HCT116 (cell line): ENCODE data around the gene MXI1. TPM values are rescaled to one million over a fixed set of nuclear protein-coding genes. Genes with fewer than 3 reads are reported as not detected.

Source experiments
- ATAC-seq: fragments of 200-7000 bp; cut with Tn5 transposase; 2 replicates; pipeline ENCODE4 v1.9.1; 2020; ENCODE audit warnings: mild to moderate bottlenecking, moderate library complexity
- BruUV-seq: library from RNA; stranded (reverse); fragments of 400-500 nt; replicated peaks from 2 replicates; lab custom pipeline; 2021; lab: Mats Ljungman, UMichigan
- CTCF ChIA-PET: fragments of 300-600 bp; sonication (Branson Sonifier 250); formaldehyde crosslinking; loops from one replicate; lab custom pipeline; 2021; ENCODE audit warnings: antibody characterized with exemption; lab: Charles Lee
- POLR2A ChIA-PET: fragments of 300-600, 350-600 bp; sonication (Branson Sonifier 250); formaldehyde crosslinking; loops from one replicate; lab custom pipeline; 2021; ENCODE audit warnings: antibody characterized with exemption; lab: Charles Lee
- RAD21 ChIA-PET, 2 experiments: fragments of 300-600 bp; sonication (Branson Sonifier 250); formaldehyde crosslinking; loops; one replicate each; lab custom pipeline; 2023; ENCODE audit warnings: low total read pairs in 2 of 2; ENCODE audit not compliant: uncharacterized antibody in 2 of 2, unreplicated experiment in 2 of 2, low non-redundant PET in 1 of 2; lab: Charles Lee
- DNase-seq: peaks from one replicate; pipeline ENCODE4 v3.0.0-alpha.2; 2010; ENCODE audit warnings: low read depth, low spot score
- H2AFZ ChIP-seq: fragments of 200-600 bp; shearing (Covaris generic), sonication (generic); 2 replicates; pipeline ENCODE4 v1.6.1; 2017; ENCODE audit warnings: low read depth, mixed run types, mixed read lengths, antibody characterized with exemption, low read length; ENCODE audit not compliant: poor library complexity, severe bottlenecking
- H3K27ac ChIP-seq: 2 replicates; pipeline ENCODE4 v1.5.1; 2012; ENCODE audit warnings: low read depth, low read length
- H3K27me3 ChIP-seq: fragments of 200-600 bp; sonication (generic); 2 replicates; pipeline ENCODE4 v1.6.1; 2016; ENCODE audit warnings: mixed run types, low read length, mixed read lengths; ENCODE audit not compliant: insufficient read depth
- H3K36me3 ChIP-seq, 2 experiments: fragments of 200-500 bp in 1 of 2; fragments of 200-600 bp in 1 of 2; sonication (Bioruptor generic) in 1 of 2; sonication (generic) in 1 of 2; 2 replicates each; pipeline versions ENCODE4 v1.5.1 to v1.6.1; 2014 to 2016; ENCODE audit warnings: low read length in 2 of 2, inconsistent platforms in 1 of 2, mixed read lengths in 1 of 2, mixed run types in 1 of 2; ENCODE audit not compliant: insufficient read depth in 2 of 2, control insufficient read depth in 1 of 2
- H3K4me1 ChIP-seq, 2 experiments: fragments of 200-600 bp in 1 of 2; sonication (generic) in 1 of 2; 2 replicates each; pipeline versions ENCODE4 v1.5.1 to v1.6.1; 2012 to 2017; ENCODE audit warnings: low read length in 2 of 2, inconsistent platforms in 1 of 2, mild to moderate bottlenecking in 1 of 2, mixed read lengths in 1 of 2, mixed run types in 1 of 2, moderate library complexity in 1 of 2; ENCODE audit not compliant: insufficient read depth in 2 of 2, control insufficient read depth in 1 of 2
- H3K4me2 ChIP-seq: fragments of 200-600 bp; sonication (generic); 2 replicates; pipeline ENCODE4 v1.6.1; 2017; ENCODE audit warnings: mixed run types, low read length, mixed read lengths
- H3K4me3 ChIP-seq, 2 experiments: fragments of 200-600 bp in 1 of 2; sonication (generic) in 1 of 2; replicated peaks in 1 of 2; 2 replicates each; pipeline ENCODE4 v1.5.1; 2011 to 2016; ENCODE audit warnings: low read length in 2 of 2, control low read depth in 1 of 2, low read depth in 1 of 2, mild to moderate bottlenecking in 1 of 2, mixed read lengths in 1 of 2, mixed run types in 1 of 2
- H3K79me2 ChIP-seq: fragments of 200-600 bp; sonication (generic); 2 replicates; pipeline ENCODE4 v1.6.1; 2017; ENCODE audit warnings: mild to moderate bottlenecking, mixed run types, low read length, moderate library complexity, mixed read lengths; ENCODE audit not compliant: insufficient read depth
- H3K9ac ChIP-seq: fragments of 200-600 bp; sonication (generic); 2 replicates; pipeline ENCODE4 v1.6.1; 2016; ENCODE audit warnings: low read length, mixed read lengths
- H3K9me2 ChIP-seq: fragments of 200-600 bp; sonication (generic), shearing (Covaris generic); 2 replicates; pipeline ENCODE4 v1.6.1; 2017; ENCODE audit warnings: mixed run types, mild to moderate bottlenecking, moderate library complexity; ENCODE audit not compliant: insufficient read depth
- H3K9me3 ChIP-seq, 2 experiments: fragments of 200-500 bp in 1 of 2; fragments of 200-600 bp in 1 of 2; sonication (Bioruptor generic) in 1 of 2; sonication (generic) in 1 of 2; 2 replicates each; pipeline ENCODE4 v1.6.1; 2014 to 2017; ENCODE audit warnings: low read length in 2 of 2, mixed read lengths in 2 of 2, inconsistent platforms in 1 of 2, low read depth in 1 of 2, mild to moderate bottlenecking in 1 of 2, mixed run types in 1 of 2, moderate library complexity in 1 of 2; ENCODE audit not compliant: control insufficient read depth in 1 of 2, insufficient read depth in 1 of 2
- H4K20me1 ChIP-seq: fragments of 200-600 bp; sonication (generic), shearing (Covaris generic); 2 replicates; pipeline ENCODE4 v1.6.1; 2017; ENCODE audit warnings: mixed run types, mild to moderate bottlenecking, moderate library complexity; ENCODE audit not compliant: insufficient read depth
- CBX3 ChIP-seq: IDR thresholded peaks from 2 replicates; pipeline ENCODE4 v1.6.1; 2012; ENCODE audit warnings: low read depth
- CEBPB ChIP-seq: IDR thresholded peaks from 2 replicates; pipeline ENCODE4 v1.6.1; 2012; ENCODE audit warnings: low read depth
- EGR1 ChIP-seq: IDR thresholded peaks from 2 replicates; pipeline ENCODE4 v1.6.1; 2012; ENCODE audit warnings: low read depth
- EZH2 ChIP-seq: fragments of 200-600 bp; sonication (generic); IDR thresholded peaks from 2 replicates; pipeline ENCODE4 v1.6.1; 2017; ENCODE audit warnings: antibody characterized with exemption, mixed run types
- FOSL1 ChIP-seq: IDR thresholded peaks from 2 replicates; pipeline ENCODE4 v1.6.1; 2012; ENCODE audit warnings: low read depth
- JUND ChIP-seq: IDR thresholded peaks from 2 replicates; pipeline ENCODE4 v1.6.1; 2012
- POLR2A ChIP-seq: IDR thresholded peaks from 2 replicates; pipeline ENCODE4 v1.7.0; 2011; ENCODE audit warnings: borderline replicate concordance; ENCODE audit not compliant: insufficient read depth, insufficient read length; ENCODE audit errors: extremely low read depth
- SIN3A ChIP-seq: IDR thresholded peaks from 2 replicates; pipeline ENCODE4 v1.6.1; 2012; ENCODE audit warnings: low read depth
- TCF7L2 ChIP-seq: IDR thresholded peaks from 2 replicates; pipeline ENCODE4 v1.7.0; 2011; ENCODE audit warnings: borderline replicate concordance, inconsistent platforms; ENCODE audit not compliant: insufficient read depth, insufficient read length; ENCODE audit errors: extremely low read depth
- YY1 ChIP-seq: IDR thresholded peaks from 2 replicates; pipeline ENCODE4 v1.6.1; 2011; ENCODE audit warnings: low read length, low read depth, moderate library complexity, mild to moderate bottlenecking; ENCODE audit not compliant: insufficient replicate concordance; ENCODE audit errors: extremely low read depth
- ZFX ChIP-seq: fragments of 450-650 bp; IDR thresholded peaks from 2 replicates; pipeline ENCODE4 v1.6.1; 2017
- ZNF274 ChIP-seq: fragments of 200-500 bp; sonication (Bioruptor generic); IDR thresholded peaks from 2 replicates; pipeline ENCODE4 v1.6.1; 2014; ENCODE audit warnings: mild to moderate bottlenecking, low read depth, low read length, inconsistent platforms
- intact Hi-C: fragments of 100-400 bp; cut with micrococcal nuclease; formaldehyde crosslinking; loops from 2 replicates; pipeline ENCODE4 v1.10.0; 2022
- total RNA-seq: library from RNA; stranded (reverse); gene quantifications from one replicate; pipeline ENCODE4 v1.2.1, GENCODE V29; 2021; ENCODE audit not compliant: unreplicated experiment
- TF ChIP-seq, protein P1 (sequence below): IDR thresholded peaks from 2 replicates; pipeline ENCODE4 v1.6.1; 2012; ENCODE audit warnings: low read depth
- TF ChIP-seq, protein P2 (sequence below): IDR thresholded peaks from 2 replicates; pipeline ENCODE4 v1.6.1; 2012
- TF ChIP-seq, protein P3 (sequence below): IDR thresholded peaks from 2 replicates; pipeline ENCODE4 v1.6.1; 2012
- TF ChIP-seq, protein P4 (sequence below), 3 experiments: fragments of 200-600 bp in 1 of 3; sonication (generic) in 1 of 3; IDR thresholded peaks in 2 of 3; conservative IDR thresholded peaks in 1 of 3; 2 replicates each; pipeline ENCODE4 v1.5.1; 2012 to 2017; ENCODE audit warnings: low read depth in 2 of 3, low read length in 2 of 3, antibody characterized with exemption in 1 of 3, borderline replicate concordance in 1 of 3, control low read depth in 1 of 3, mild to moderate bottlenecking in 1 of 3, mixed read lengths in 1 of 3, mixed run types in 1 of 3, moderate library complexity in 1 of 3; ENCODE audit not compliant: insufficient read depth in 1 of 3

Gene MXI1
- total RNA-seq, 1 experiment from 2014 or later: 57.0 TPM

DNA sequence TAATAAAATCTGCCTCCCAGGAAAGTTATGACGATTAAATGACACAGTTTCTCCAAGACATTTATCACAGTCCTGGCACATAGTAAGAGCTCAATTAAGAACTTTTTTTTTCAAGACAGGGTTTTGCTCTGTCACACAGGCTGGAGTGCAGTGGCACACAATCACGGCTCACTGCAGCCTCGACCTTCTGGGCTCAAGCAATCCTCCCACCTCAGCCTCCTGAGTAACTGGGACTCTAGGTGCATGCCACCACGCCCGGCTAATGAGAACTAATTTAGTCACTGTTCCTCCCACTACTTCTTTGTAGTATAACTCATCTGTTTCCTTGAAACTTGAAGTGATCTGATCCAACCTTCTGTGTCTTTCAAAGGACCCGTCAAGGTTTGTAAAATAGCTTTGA, 42.2 kb upstream of the MXI1 start (continued):
- TF ChIP-seq, protein P1, sequence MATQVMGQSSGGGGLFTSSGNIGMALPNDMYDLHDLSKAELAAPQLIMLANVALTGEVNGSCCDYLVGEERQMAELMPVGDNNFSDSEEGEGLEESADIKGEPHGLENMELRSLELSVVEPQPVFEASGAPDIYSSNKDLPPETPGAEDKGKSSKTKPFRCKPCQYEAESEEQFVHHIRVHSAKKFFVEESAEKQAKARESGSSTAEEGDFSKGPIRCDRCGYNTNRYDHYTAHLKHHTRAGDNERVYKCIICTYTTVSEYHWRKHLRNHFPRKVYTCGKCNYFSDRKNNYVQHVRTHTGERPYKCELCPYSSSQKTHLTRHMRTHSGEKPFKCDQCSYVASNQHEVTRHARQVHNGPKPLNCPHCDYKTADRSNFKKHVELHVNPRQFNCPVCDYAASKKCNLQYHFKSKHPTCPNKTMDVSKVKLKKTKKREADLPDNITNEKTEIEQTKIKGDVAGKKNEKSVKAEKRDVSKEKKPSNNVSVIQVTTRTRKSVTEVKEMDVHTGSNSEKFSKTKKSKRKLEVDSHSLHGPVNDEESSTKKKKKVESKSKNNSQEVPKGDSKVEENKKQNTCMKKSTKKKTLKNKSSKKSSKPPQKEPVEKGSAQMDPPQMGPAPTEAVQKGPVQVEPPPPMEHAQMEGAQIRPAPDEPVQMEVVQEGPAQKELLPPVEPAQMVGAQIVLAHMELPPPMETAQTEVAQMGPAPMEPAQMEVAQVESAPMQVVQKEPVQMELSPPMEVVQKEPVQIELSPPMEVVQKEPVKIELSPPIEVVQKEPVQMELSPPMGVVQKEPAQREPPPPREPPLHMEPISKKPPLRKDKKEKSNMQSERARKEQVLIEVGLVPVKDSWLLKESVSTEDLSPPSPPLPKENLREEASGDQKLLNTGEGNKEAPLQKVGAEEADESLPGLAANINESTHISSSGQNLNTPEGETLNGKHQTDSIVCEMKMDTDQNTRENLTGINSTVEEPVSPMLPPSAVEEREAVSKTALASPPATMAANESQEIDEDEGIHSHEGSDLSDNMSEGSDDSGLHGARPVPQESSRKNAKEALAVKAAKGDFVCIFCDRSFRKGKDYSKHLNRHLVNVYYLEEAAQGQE: no peak
- TF ChIP-seq TCF7L2 (no peak), CEBPB (no peak), YY1 (no peak)

DNA sequence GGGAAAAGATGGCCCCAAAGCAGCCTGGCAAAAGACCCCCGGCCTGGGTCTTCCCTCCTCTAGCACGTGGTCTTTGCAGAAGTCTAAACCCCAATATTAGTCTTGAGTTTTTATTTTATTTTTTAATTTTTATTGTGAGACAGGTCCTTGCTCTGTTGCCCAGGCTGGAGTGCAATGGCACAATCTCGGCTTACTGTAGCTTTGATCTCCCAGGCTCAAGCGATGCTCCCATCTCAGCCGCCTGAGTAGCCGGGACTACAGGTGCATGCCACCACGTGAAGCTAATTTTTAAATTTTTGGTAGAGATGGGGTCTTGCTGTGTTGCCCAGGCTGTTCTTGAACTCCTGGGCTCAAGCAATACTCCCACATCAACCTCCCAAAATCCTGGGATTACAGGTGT, 40.3 kb upstream of the MXI1 start:
- intact Hi-C loops: no loop called here
- Histone ChIP-seq H4K20me1 (no peaks in the 10 kb centered on the region; the same call in 1 of the 2 replicates), H3K36me3 (no peaks in the 10 kb centered on the region), H3K4me1 (peaks cover 0 to 15% of the 10 kb centered on the region in 2 experiments; a peak in 3 of 4 replicates), H3K4me2 (no peak overlapping the region), H3K27ac (no peak overlapping the region), H3K27me3 (peaks cover 22% of the 10 kb centered on the region), H3K9me3 (no peaks in the 10 kb centered on the region), H3K9ac (no peak overlapping the region), H3K9me2 (no peaks in the 10 kb centered on the region), H3K4me3 (no peak overlapping the region), H2AFZ (no peak overlapping the region), H3K79me2 (no peaks in the 10 kb centered on the region)
- POLR2A ChIA-PET: no interaction called here
- RAD21 ChIA-PET: no interaction called here
- TF ChIP-seq, protein P2, sequence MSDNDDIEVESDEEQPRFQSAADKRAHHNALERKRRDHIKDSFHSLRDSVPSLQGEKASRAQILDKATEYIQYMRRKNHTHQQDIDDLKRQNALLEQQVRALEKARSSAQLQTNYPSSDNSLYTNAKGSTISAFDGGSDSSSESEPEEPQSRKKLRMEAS: no peak
- no peak for TF ChIP-seq ZFX
- TF ChIP-seq SIN3A: no peak
- TF ChIP-seq, protein P3, sequence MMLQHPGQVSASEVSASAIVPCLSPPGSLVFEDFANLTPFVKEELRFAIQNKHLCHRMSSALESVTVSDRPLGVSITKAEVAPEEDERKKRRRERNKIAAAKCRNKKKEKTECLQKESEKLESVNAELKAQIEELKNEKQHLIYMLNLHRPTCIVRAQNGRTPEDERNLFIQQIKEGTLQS: no peak
- TF ChIP-seq, protein P1: no peak
- TF ChIP-seq, protein P4, sequence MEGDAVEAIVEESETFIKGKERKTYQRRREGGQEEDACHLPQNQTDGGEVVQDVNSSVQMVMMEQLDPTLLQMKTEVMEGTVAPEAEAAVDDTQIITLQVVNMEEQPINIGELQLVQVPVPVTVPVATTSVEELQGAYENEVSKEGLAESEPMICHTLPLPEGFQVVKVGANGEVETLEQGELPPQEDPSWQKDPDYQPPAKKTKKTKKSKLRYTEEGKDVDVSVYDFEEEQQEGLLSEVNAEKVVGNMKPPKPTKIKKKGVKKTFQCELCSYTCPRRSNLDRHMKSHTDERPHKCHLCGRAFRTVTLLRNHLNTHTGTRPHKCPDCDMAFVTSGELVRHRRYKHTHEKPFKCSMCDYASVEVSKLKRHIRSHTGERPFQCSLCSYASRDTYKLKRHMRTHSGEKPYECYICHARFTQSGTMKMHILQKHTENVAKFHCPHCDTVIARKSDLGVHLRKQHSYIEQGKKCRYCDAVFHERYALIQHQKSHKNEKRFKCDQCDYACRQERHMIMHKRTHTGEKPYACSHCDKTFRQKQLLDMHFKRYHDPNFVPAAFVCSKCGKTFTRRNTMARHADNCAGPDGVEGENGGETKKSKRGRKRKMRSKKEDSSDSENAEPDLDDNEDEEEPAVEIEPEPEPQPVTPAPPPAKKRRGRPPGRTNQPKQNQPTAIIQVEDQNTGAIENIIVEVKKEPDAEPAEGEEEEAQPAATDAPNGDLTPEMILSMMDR (IDR thresholded peaks at IDR 0.05 in 2 of 3, conservative IDR thresholded peaks at IDR 0.05 in 1 of 3; ENCODE audit: borderline replicate concordance in 1 of 3, insufficient read depth in 1 of 3, low read depth in 2 of 3, low read length in 2 of 3): no peak
- no peak for TF ChIP-seq CBX3
- TF ChIP-seq CEBPB: no peak
- TF ChIP-seq TCF7L2: no peak
- no peak for TF ChIP-seq FOSL1
- no peak for TF ChIP-seq YY1
- no peak for TF ChIP-seq ZNF274
- no peak for TF ChIP-seq JUND
- no peak for TF ChIP-seq EGR1
- no peak for TF ChIP-seq EZH2
- no peak for TF ChIP-seq POLR2A
- CTCF ChIA-PET: no interaction called here
- DNase-seq: no peak
- ATAC-seq: no peak
- BruUV-seq: no TSS peak
